Ovary (tissue), 3 donors: ENCODE results near the gene SYT8.

Source experiments
- CTCF ChIP-seq, 3 donors: fragments of 450-650 bp in 2 of 3; fragments of 200-600 bp in 1 of 3; IDR thresholded peaks; one replicate each; pipeline versions ENCODE4 v1.5.1 to v1.8.0; 2016 to 2022; ENCODE audit warnings: antibody characterized with exemption in 3 of 3, mild to moderate bottlenecking in 1 of 3
- EP300 ChIP-seq: sonication (generic); formaldehyde crosslinking; IDR thresholded peaks from one replicate; pipeline ENCODE4 v1.6.1; 2017; ENCODE audit warnings: antibody characterized with exemption
- POLR2A ChIP-seq: fragments of 450-650 bp; IDR thresholded peaks from one replicate; pipeline ENCODE4 v1.6.1; 2017; ENCODE audit warnings: antibody characterized with exemption, mild to moderate bottlenecking, moderate library complexity
- donor health status: DM: no; HTN: no; CAD: no.

GRCh38 chr11:1812801-1813200, 22.0 kb upstream of the SYT8 start:
- TF ChIP-seq CTCF (IDR thresholded peaks at IDR 0.05) (no peak), POLR2A (no peak), EP300 (no peak)
